ENCODE results near the gene FOXP4. TPM values are rescaled to one million over a fixed set of nuclear protein-coding genes. Genes with fewer than 3 reads are reported as not detected.
A peak's percentile ranks its signal among the peaks of the same experiment; 100 is the strongest.

Gene FOXP4, protein sequence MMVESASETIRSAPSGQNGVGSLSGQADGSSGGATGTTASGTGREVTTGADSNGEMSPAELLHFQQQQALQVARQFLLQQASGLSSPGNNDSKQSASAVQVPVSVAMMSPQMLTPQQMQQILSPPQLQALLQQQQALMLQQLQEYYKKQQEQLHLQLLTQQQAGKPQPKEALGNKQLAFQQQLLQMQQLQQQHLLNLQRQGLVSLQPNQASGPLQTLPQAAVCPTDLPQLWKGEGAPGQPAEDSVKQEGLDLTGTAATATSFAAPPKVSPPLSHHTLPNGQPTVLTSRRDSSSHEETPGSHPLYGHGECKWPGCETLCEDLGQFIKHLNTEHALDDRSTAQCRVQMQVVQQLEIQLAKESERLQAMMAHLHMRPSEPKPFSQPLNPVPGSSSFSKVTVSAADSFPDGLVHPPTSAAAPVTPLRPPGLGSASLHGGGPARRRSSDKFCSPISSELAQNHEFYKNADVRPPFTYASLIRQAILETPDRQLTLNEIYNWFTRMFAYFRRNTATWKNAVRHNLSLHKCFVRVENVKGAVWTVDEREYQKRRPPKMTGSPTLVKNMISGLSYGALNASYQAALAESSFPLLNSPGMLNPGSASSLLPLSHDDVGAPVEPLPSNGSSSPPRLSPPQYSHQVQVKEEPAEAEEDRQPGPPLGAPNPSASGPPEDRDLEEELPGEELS
- total RNA-seq, result 10 to 100 TPM in 4 of 8 experiments, 1 to 10 TPM in 4; 1.3 to 22.1 (median 12.8) TPM

GRCh38 chr6:41545703-41546474 is at the start of gene FOXP4:
Gene FOXP4, plus strand, starts transcription at chr6:41546381. Its CDS starts 19,380 bp downstream, at chr6:41565761.
- H3K27ac ChIP-seq, result peak within 1 kb of the TSS; percentile 52 to 76
- 0 to 4% (median 0%) methylated on average over 1 to 4 of the region's 61 CpGs; no CpG with 5 or more reads in 7 of the 10 experiments for WGBS, 10 experiments
- peak; percentile 76 to 86 (median 83) for ATAC-seq (replicated peaks in 6 of 8)
- H3K4me3 ChIP-seq, result peak within 1 kb of the TSS; percentile 77 to 97 (median 93)
- H3K4me1 ChIP-seq (replicated peaks in 1 of 2), result peaks cover 22 to 29% of the 10 kb centered on the region in 2 donors
- in situ Hi-C loops (cut with MboI; ENCODE audit: low pct_unique_long_range_greater_than_20kb in 2 of 9, low sequenced_read_pairs in 9 of 9, unreplicated experiment in 9 of 9), result no loop called here

- Histone ChIP-seq H3K4me1 (replicated peaks in 1 of 2) (peaks cover 28% of the 10 kb centered on the region in 2 donors), H3K27ac (no peak overlapping the region), H3K4me3 (no peak overlapping the region)
- in situ Hi-C loops (cut with MboI; ENCODE audit: low pct_unique_long_range_greater_than_20kb in 2 of 9, low sequenced_read_pairs in 9 of 9, unreplicated experiment in 9 of 9), result no loop called here
- no peak for ATAC-seq (replicated peaks in 6 of 8)
- 0 to 79% (median 54%) methylated on average over 1 to 3 of the region's 3 CpGs; no CpG with 5 or more reads in 4 of the 10 experiments for WGBS, 10 experiments
These were observed 48.6 kb upstream of the FOXP4 start for GRCh38 chr6:41497573-41497972.

DNA sequence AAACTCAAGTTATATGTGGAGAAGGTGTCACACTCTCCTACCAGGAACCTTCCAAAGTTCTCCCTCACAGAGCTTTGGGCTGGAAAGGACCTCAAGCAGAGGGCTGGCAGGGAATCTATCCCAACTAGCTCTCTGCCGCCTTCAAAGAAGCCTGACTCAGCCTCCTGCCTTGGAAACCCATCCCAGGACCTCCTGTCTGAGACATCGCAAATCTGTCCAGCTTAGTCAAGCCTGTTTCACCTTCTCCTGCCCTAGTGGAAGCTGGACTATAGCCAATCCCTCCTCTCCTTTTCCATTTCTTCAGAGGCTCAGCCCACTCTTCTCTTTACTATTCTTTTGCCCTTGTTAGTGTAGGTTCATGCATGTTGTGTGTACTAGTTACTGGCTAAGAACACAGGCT is 48.2 kb upstream of the FOXP4 start:
- Histone ChIP-seq H3K4me3 (no peak overlapping the region), H3K4me1 (replicated peaks in 1 of 2) (peaks cover 28% of the 10 kb centered on the region in 2 donors), H3K27ac (no peak overlapping the region)
- WGBS, 10 experiments, result 40 to 67% methylated on average over 1 of the region's 2 CpGs; no CpG with 5 or more reads in 8 of the 10 experiments
- in situ Hi-C loops (cut with MboI; ENCODE audit: low pct_unique_long_range_greater_than_20kb in 2 of 9, low sequenced_read_pairs in 9 of 9, unreplicated experiment in 9 of 9), result no loop called here
- ATAC-seq (replicated peaks in 6 of 8), result no peak

GRCh38 chr6:41498968-41499599 is 47.1 kb upstream of the FOXP4 start:
- peaks cover 32 to 34% of the 10 kb centered on the region in 2 donors for H3K4me1 ChIP-seq (replicated peaks in 1 of 2)
- WGBS, 10 experiments, result 28 to 100% (median 80%) methylated on average over 1 to 2 of the region's 6 CpGs; no CpG with 5 or more reads in 5 of the 10 experiments
- in situ Hi-C loops (cut with MboI; ENCODE audit: low pct_unique_long_range_greater_than_20kb in 2 of 9, low sequenced_read_pairs in 9 of 9, unreplicated experiment in 9 of 9), result no loop called here
- ATAC-seq (replicated peaks in 6 of 8), result no peak
- H3K4me3 ChIP-seq, result no peak overlapping the region
- no peak overlapping the region for H3K27ac ChIP-seq

DNA sequence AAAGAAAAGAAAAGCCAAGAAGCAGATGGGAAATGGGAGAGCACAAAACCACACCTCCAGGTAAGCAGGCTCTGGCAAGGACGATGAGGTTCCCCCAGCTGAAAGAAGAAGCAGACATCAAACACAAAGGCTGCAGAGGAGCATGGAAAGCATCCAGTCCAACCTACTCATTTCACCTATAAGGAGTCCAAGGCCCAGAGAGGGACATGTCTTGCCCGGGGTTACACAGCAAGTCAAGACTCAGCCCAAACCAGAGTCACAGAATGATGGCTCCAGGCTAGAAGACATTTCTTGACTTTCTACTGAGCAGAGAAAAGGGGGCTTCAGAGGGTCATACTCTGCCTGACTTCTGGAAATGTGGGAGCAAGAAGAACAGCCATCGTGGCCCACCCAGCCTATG is 45.6 kb upstream of the FOXP4 start:
- ATAC-seq (replicated peaks in 6 of 8), result no peak
- no peak overlapping the region for H3K27ac ChIP-seq
- 29 to 100% (median 73%) methylated on average over 1 to 3 of the region's 3 CpGs; no CpG with 5 or more reads in 2 of the 10 experiments for WGBS, 10 experiments
- H3K4me1 ChIP-seq (replicated peaks in 1 of 2), result peaks cover 29% of the 10 kb centered on the region in 2 donors
- H3K4me3 ChIP-seq, result no peak overlapping the region
- in situ Hi-C loops (cut with MboI; ENCODE audit: low pct_unique_long_range_greater_than_20kb in 2 of 9, low sequenced_read_pairs in 9 of 9, unreplicated experiment in 9 of 9), result no loop called here

DNA sequence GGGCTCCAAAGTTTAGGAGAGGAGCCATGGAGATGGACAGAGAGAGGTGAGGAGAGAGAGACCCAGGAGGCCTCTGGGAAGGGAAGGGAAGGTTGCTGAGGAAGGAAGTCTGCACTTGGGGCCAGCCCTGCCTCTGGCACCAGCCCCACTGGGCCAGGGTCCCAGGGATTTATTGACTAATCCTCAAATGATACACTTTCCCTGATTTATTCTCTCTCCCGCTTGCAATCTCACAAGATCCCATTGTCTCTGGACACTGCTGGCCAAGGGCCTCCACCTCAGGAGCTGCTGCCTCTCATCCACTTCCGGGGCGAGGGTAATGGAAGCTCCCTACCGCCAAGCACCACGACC is 43.6 kb upstream of the FOXP4 start:
- Histone ChIP-seq H3K4me1 (replicated peaks in 1 of 2) (peaks cover 28 to 32% of the 10 kb centered on the region in 2 donors), H3K4me3 (no peak overlapping the region), H3K27ac (no peak overlapping the region)
- in situ Hi-C loops (cut with MboI; ENCODE audit: low pct_unique_long_range_greater_than_20kb in 2 of 9, low sequenced_read_pairs in 9 of 9, unreplicated experiment in 9 of 9), result no loop called here
- peak in 1 of 8 experiments; percentile 2 for ATAC-seq (replicated peaks in 6 of 8)
- WGBS, 10 experiments, result 40 to 80% (median 54%) methylated on average over 1 to 4 of the region's 5 CpGs; no CpG with 5 or more reads in 6 of the 10 experiments

DNA sequence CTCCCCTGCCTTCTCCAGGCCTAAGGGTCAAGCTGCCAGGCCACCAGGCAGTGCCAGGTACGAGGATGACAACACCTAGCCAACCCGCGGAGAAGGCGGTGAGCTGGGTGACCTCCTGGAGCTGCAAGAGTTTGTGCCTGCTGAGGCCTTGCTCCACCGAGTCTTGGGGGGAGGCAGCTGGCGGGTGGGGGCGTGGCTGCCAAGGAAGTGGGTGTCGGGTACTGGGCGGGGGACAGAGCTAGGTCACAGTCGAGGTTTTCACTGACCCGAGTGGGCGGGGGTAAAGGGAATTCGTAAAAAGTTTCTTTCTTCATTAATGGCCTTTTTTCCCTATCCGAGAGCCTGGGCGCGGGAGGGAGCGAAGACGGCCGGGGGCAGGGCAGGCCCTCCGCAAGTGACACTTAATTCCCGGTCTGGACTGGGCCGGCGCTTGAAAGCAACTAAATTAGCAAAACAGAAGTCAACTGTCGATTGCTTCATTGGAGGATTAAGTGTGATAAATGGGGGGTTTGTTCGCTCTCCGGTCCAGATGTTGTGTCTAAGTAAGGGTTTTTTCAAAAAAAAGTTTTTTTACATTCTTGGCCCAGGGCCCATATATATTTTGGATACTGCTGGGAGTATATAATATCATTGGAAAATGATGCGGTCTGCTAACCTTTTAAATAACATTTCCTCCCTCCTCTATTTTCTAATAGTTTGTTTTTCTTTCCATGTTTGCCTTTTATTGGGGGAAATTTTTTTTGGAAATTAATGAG is 43.1 kb upstream of the FOXP4 start:
- WGBS, 10 experiments, result 0 to 90% (median 40%) methylated on average over 1 to 8 of the region's 27 CpGs; no CpG with 5 or more reads in 1 of the 10 experiments
- no peak overlapping the region for H3K4me3 ChIP-seq
- in situ Hi-C loops (cut with MboI; ENCODE audit: low pct_unique_long_range_greater_than_20kb in 2 of 9, low sequenced_read_pairs in 9 of 9, unreplicated experiment in 9 of 9), result no loop called here
- peak in 6 of 8 experiments; percentile 3 to 34 (median 16) for ATAC-seq (replicated peaks in 6 of 8)
- no peak overlapping the region for H3K27ac ChIP-seq
- H3K4me1 ChIP-seq (replicated peaks in 1 of 2), result peaks cover 28 to 32% of the 10 kb centered on the region in 2 donors

DNA sequence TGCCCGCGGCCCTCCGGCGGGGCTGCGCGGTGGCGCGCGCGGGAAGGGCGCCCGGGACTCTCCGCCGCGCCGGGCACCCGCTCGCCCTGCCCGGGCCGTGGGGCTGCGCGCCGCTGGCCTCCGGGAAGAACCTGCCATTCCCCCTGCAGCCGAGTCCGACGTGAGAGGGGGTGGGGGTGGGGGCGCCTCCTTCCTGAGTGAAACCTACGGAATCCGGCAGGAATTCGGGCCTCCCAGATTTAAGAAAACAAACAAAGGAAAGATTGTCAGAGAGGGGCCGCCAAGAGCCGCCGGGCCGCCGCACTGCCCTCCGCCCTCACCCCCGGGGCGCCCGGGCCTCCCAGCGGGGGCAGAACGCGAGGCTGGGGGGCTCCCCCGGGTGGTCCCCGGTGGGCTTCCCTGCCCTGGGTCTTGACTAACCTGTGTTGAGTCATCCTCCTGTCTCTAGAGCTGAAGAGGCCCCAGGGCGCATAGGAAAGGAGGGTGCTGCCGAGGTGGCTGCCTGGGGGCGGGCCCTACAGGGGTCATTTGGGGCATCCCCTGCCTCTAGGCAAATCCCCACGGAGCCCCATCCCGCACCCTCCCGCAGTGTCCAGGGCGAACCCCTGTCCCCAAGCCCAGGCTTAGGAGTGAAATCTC is 42.2 kb upstream of the FOXP4 start:
- Histone ChIP-seq H3K4me1 (replicated peaks in 1 of 2) (peaks cover 28 to 32% of the 10 kb centered on the region in 2 donors), H3K27ac (no peak overlapping the region), H3K4me3 (peak overlapping the region in 3 of 5 donors; percentile 9 to 14 (median 12))
- ATAC-seq (replicated peaks in 6 of 8), result peak in 6 of 8 experiments; percentile 3 to 57 (median 38)
- in situ Hi-C loops (cut with MboI; ENCODE audit: low pct_unique_long_range_greater_than_20kb in 2 of 9, low sequenced_read_pairs in 9 of 9, unreplicated experiment in 9 of 9), result no loop called here
- WGBS, 10 experiments, result 0 to 20% (median 0%) methylated on average over 1 of the region's 52 CpGs; no CpG with 5 or more reads in 7 of the 10 experiments

DNA sequence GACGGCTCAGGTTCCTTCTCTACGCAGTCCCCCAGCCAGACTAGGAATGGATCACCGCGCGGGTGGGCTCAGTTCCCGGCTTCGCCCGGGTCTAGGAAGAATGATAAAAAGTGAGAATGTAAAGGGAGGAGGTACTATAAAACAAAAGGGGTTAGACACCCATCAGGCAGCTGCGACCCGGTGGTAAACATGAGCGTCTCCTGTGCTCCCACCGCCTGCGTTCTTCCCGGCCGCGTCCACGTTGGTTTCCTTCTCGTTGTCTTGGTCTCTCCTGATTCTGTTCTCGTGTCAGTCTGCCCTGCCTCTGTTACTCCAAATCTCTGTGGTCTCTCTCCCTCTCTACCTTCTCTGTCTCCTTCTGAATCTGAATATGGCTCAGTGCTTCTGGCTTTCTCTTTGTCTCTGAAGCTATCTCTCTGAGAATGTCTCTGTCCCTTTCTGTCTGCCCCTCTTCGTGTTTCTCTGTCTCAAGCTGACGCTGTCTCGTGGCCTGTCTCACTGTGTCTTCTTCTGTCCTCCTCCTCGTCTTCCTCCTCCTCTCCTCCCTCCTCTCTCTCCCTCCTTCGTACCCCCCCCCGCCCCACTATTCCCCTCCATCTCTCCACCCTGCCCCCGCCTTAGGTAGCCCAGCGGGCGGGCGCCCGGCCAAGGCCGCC is 41.6 kb upstream of the FOXP4 start:
- 0 to 40% (median 22%) methylated on average over 1 to 9 of the region's 31 CpGs; no CpG with 5 or more reads in 3 of the 10 experiments for WGBS, 10 experiments
- peak in 7 of 8 experiments; percentile 13 to 47 (median 27) for ATAC-seq (replicated peaks in 6 of 8)
- peak overlapping the region in 3 of 5 donors; percentile 9 to 15 (median 12) for H3K4me3 ChIP-seq

GRCh38 chr6:41505122-41506049 is 40.8 kb upstream of the FOXP4 start:
- Histone ChIP-seq H3K4me1 (replicated peaks in 1 of 2) (peaks cover 43 to 46% of the 10 kb centered on the region in 2 donors), H3K27ac (no peak overlapping the region), H3K4me3 (peak overlapping the region in 4 of 5 donors; percentile 10 to 17 (median 13))
- ATAC-seq (replicated peaks in 6 of 8), result peak; percentile 66 to 94 (median 76)
- in situ Hi-C loops (cut with MboI; ENCODE audit: low pct_unique_long_range_greater_than_20kb in 2 of 9, low sequenced_read_pairs in 9 of 9, unreplicated experiment in 9 of 9), result no loop called here
- WGBS, 10 experiments, result 0 to 100% (median 19%) methylated on average over 1 to 9 of the region's 57 CpGs; no CpG with 5 or more reads in 2 of the 10 experiments

More for the DNA sequence above, 41.6 kb upstream of the FOXP4 start:
- peaks cover 35 to 38% of the 10 kb centered on the region in 2 donors for H3K4me1 ChIP-seq (replicated peaks in 1 of 2)
- no peak overlapping the region for H3K27ac ChIP-seq
- in situ Hi-C loops (cut with MboI; ENCODE audit: low pct_unique_long_range_greater_than_20kb in 2 of 9, low sequenced_read_pairs in 9 of 9, unreplicated experiment in 9 of 9), result no loop called here
